UCSD-AML1 (cell line): Measurements from ENCODE around the gene LRMDA.
"Not testable (repeated sequence)": the region's sequence is repeated elsewhere in the genome, so short reads cannot be mapped to it uniquely, and the experiment has no call there.

Experiments
- DNase-seq: peaks from one replicate; lab custom pipeline; 2025; ENCODE audit not compliant: unreplicated experiment; lab: John Stamatoyannopoulos, UW

Gene LRMDA

DNA sequence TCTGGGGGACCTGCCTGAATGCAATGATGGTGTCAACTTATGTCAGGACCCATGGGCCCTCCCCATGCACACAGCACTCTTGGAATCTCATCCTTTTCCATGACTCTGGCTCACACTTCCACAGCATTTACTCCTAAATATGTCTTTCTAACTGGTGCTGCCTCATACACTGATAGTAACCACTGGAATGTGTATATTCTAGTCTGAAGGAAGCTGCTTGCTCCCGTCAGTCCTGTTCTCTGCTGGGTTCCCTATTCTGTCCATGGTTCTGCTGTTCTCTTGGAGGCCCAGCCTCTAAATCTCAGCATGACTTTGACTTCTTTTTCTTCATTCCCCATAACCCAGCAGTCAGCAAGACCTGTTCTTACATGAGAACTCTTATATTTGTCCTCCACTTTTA is 1151.1 kb downstream of the LRMDA start:
- DNase-seq: no peak

DNA sequence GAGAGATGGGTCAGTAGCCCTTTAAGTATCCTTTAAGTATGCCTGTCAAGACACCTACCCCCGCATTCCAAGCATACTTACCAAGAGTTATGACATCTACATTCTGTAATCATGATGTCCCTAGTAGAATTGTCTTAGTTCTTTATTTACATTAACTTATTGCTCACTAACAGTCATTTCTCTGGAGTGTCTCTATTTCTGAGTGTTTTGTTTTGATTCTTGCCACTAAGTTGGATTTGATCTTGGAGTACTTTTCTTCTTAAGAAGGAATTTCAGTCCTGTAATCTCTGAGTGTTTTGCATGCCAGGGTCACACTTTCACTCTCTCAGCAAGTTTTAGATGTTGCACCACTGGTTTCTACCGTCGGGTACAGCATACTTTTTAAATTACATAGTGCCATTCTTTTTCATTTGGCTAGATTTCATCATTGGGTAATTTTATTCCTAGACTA is 1152.3 kb downstream of the LRMDA start:
- DNase-seq: no peak

DNA sequence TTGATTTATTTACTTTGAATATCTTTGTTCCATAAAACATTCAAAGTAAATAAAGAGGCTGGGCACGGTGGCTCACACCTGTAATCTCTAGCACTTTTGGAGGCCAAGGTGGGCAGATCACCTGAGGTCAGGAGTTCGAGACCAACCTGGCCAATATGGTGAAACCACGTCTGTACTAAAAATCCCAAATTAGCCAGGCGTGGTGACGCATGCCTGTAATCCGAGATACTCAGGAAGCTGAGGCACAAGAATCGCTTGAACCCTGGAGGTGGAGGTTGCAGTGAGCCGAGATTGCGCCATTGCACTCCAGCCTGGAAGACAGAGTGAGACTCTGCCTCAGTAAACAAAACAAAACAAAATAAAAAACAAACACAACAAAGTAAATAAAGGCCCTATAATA is 1153.0 kb downstream of the LRMDA start:
- DNase-seq: not testable (repeated sequence)
